ENCODE data around the gene TRIM44. TPM values are rescaled to one million over a fixed set of nuclear protein-coding genes. Genes with fewer than 3 reads are reported as not detected.

The TRIM44 gene
- total RNA-seq, 1 experiment from 2014 or later, result 33.4 TPM

- Histone ChIP-seq H2AFZ (ENCODE audit: low read depth, low read length, poor library complexity, severe bottlenecking) (no peak overlapping the region), H4K20me1 (ENCODE audit: insufficient read depth) (no peaks in the 10 kb centered on the region), H3K4me2 (ENCODE audit: low read length) (no peak overlapping the region), H3K27ac (ENCODE audit: low read depth, low read length) (no peak overlapping the region), H3K9me2 (ENCODE audit: insufficient read depth) (no peaks in the 10 kb centered on the region), H3K9me3 (ENCODE audit: control insufficient read depth in 1 of 2, insufficient read depth in 1 of 2, low read depth in 1 of 2, low read length in 2 of 2) (no peaks in the 10 kb centered on the region), H3K9ac (ENCODE audit: low read length) (no peak overlapping the region), H3K36me3 (ENCODE audit: control insufficient read depth in 1 of 2, insufficient read depth in 2 of 2, low read length in 2 of 2) (no peaks in the 10 kb centered on the region), H3K4me3 (replicated peaks in 1 of 2; ENCODE audit: low read depth in 1 of 2, low read length in 2 of 2) (no peak overlapping the region), H3K27me3 (ENCODE audit: insufficient read depth, low read length) (no peaks in the 10 kb centered on the region), H3K4me1 (ENCODE audit: control insufficient read depth in 1 of 2, insufficient read depth in 2 of 2, low read length in 2 of 2) (no peaks in the 10 kb centered on the region), H3K79me2 (ENCODE audit: insufficient read depth, low read length) (peaks cover 39% of the 10 kb centered on the region)
- BruUV-seq (replicated peaks), result no TSS peak
- ATAC-seq (no peak), DNase-seq (ENCODE audit: low read depth, low spot score) (no peak)
- ChIA-PET POLR2A (no interaction called here), CTCF (interaction anchor here (1.1 kb wide), 1 partner anchor 144 kb away, joined by 3 read pairs; no protein-coding TSS in a partner anchor), RAD21 (ENCODE audit: low non-redundant PET in 1 of 2, low total read pairs in 2 of 2, uncharacterized antibody in 2 of 2, unreplicated experiment in 2 of 2) (no interaction called here)
- TF ChIP-seq ZNF274 (IDR thresholded peaks at IDR 0.05; ENCODE audit: low read depth, low read length) (no peak), SRF (IDR thresholded peaks at IDR 0.05; ENCODE audit: low read depth) (no peak), CEBPB (IDR thresholded peaks at IDR 0.05; ENCODE audit: low read depth) (no peak), CBX3 (IDR thresholded peaks at IDR 0.05; ENCODE audit: low read depth) (no peak), ELF1 (IDR thresholded peaks at IDR 0.05; ENCODE audit: borderline replicate concordance, low read depth) (no peak), FOSL1 (IDR thresholded peaks at IDR 0.05; ENCODE audit: low read depth) (no peak), SP1 (IDR thresholded peaks at IDR 0.05; ENCODE audit: low read depth) (no peak), EZH2 (IDR thresholded peaks at IDR 0.05) (no peak), EZH2phosphoT487 (IDR thresholded peaks at IDR 0.05; ENCODE audit: borderline replicate concordance) (no peak), POLR2AphosphoS5 (IDR thresholded peaks at IDR 0.05; ENCODE audit: low read depth, low read length) (no peak), CTCF (IDR thresholded peaks at IDR 0.05 in 2 of 3, conservative IDR thresholded peaks at IDR 0.05 in 1 of 3; ENCODE audit: borderline replicate concordance in 1 of 3, insufficient read depth in 1 of 3, low read depth in 2 of 3, low read length in 2 of 3) (no peak), JUND (IDR thresholded peaks at IDR 0.05) (no peak), ZFX (IDR thresholded peaks at IDR 0.05) (no peak), POLR2A (IDR thresholded peaks at IDR 0.05; ENCODE audit: borderline replicate concordance, extremely low read depth, insufficient read depth, insufficient read length) (no peak), RAD21 (IDR thresholded peaks at IDR 0.05; ENCODE audit: low read depth) (no peak)
- intact Hi-C loops (cut with micrococcal nuclease), result no loop called here
Observed at GRCh38 chr11:35677904-35678303, 15.3 kb downstream of the TRIM44 start.

All from HCT116 (cell line).